Lower lobe of right lung (tissue), 2 donors: ENCODE data around the gene MALL. TPM values are rescaled to one million over a fixed set of nuclear protein-coding genes. Genes with fewer than 3 reads are reported as not detected.
"Not testable (repeated sequence)": the region's sequence is repeated elsewhere in the genome, so short reads cannot be mapped to it uniquely, and the experiment has no call there.

Experiments used
- ATAC-seq, 2 donors: fragments of 200-7000 bp; cut with Tn5 transposase; one replicate each; pipeline ENCODE4 v1.9.1; 2020 to 2022; ENCODE audit warnings: mild to moderate bottlenecking in 2 of 2, moderate library complexity in 2 of 2
- DNase-seq: peaks from one replicate; pipeline ENCODE4 v3.0.0-alpha.2; 2020
- H3K27ac ChIP-seq: fragments of 200-600 bp; one replicate; pipeline ENCODE4 v1.8.0; 2022
- H3K27me3 ChIP-seq: fragments of 200-600 bp; one replicate; pipeline ENCODE4 v1.8.0; 2022; ENCODE audit warnings: low read depth
- H3K36me3 ChIP-seq: fragments of 200-600 bp; one replicate; pipeline ENCODE4 v1.8.0; 2022; ENCODE audit warnings: mild to moderate bottlenecking
- H3K4me1 ChIP-seq: fragments of 200-600 bp; one replicate; pipeline ENCODE4 v1.8.0; 2022
- H3K4me3 ChIP-seq: fragments of 200-600 bp; one replicate; pipeline ENCODE4 v1.8.0; 2022; ENCODE audit warnings: mild to moderate bottlenecking
- H3K9me3 ChIP-seq: fragments of 200-600 bp; one replicate; pipeline ENCODE4 v1.8.0; 2022
- CTCF ChIP-seq: fragments of 200-600 bp; IDR thresholded peaks from one replicate; pipeline ENCODE4 v1.8.0; 2022; ENCODE audit warnings: antibody characterized with exemption, mild to moderate bottlenecking
- intact Hi-C: fragments of 100-400 bp; cut with DNase I; formaldehyde crosslinking; loops from one replicate; pipeline ENCODE4 v1.11.0; 2022
- total RNA-seq: library from RNA; stranded (reverse); fragmentation: NEBNext Ultra II Directional; extraction: Animal tissue kit (Norgen Biotek cat#: 25700); gene quantifications from one replicate; pipeline ENCODE4 v1.2.1, GENCODE V29; 2021
- donor health status: DM: no; HTN: yes; CAD: no; lungs with severe emphysema.

MALL gene
- total RNA-seq, 1 donor from 2014 or later = 82.7 TPM

GRCh38 chr2:110116033-110116710 lies 550 bp upstream of the MALL start:
- Histone ChIP-seq H3K4me3 (peak overlapping the region; percentile 52), H3K27me3 (peaks cover 25% of the 10 kb centered on the region), H3K4me1 (peaks cover 26% of the 10 kb centered on the region), H3K36me3 (no peaks in the 10 kb centered on the region), H3K9me3 (no peaks in the 10 kb centered on the region), H3K27ac (peak overlapping the region; percentile 74)
- ATAC-seq = peak; percentile 66 to 69
- intact Hi-C loops = no loop called here
- peak; percentile 58 for TF ChIP-seq CTCF
- peak; percentile 56 for DNase-seq

GRCh38 chr2:110114831-110115255 lies 779 bp downstream of the MALL start:
- peak; percentile 52 for DNase-seq
- H3K4me3 ChIP-seq = peak overlapping the region; percentile 52
- ATAC-seq = peak; percentile 50 to 63

GRCh38 chr2:110113961-110114591 lies 1.5 kb downstream of the MALL start:
- H3K27me3 ChIP-seq = peaks cover 25% of the 10 kb centered on the region
- no peaks in the 10 kb centered on the region for H3K36me3 ChIP-seq
- no peak for TF ChIP-seq CTCF
- H3K4me1 ChIP-seq = peaks cover 17% of the 10 kb centered on the region
- DNase-seq (peak; percentile 81), ATAC-seq (peak; percentile 57 to 77)
- H3K4me3 ChIP-seq = peak overlapping the region; percentile 52
- H3K27ac ChIP-seq = peak overlapping the region; percentile 74
- intact Hi-C loops = no loop called here
- H3K9me3 ChIP-seq = no peaks in the 10 kb centered on the region

More at GRCh38 chr2:110114831-110115255, 779 bp downstream of the MALL start:
- Histone ChIP-seq H3K36me3 (no peaks in the 10 kb centered on the region), H3K27me3 (peaks cover 25% of the 10 kb centered on the region), H3K4me1 (peaks cover 18% of the 10 kb centered on the region), H3K27ac (peak overlapping the region; percentile 74), H3K9me3 (no peaks in the 10 kb centered on the region)
- no peak for TF ChIP-seq CTCF
- intact Hi-C loops = no loop called here

- DNase-seq, H3K36me3 ChIP-seq, H3K9me3 ChIP-seq, H3K27me3 ChIP-seq, H3K4me3 ChIP-seq, ATAC-seq, intact Hi-C loops: not testable (repeated sequence)
- H3K4me1 ChIP-seq = peaks cover 35% of the 10 kb centered on the region
- peak overlapping the region; percentile 68 for H3K27ac ChIP-seq
Measured at GRCh38 chr2:110108291-110108690, 7.3 kb downstream of the MALL start.

- intact Hi-C loops = no loop called here
- Histone ChIP-seq H3K4me1 (peaks cover 41% of the 10 kb centered on the region), H3K9me3 (no peaks in the 10 kb centered on the region), H3K36me3 (no peaks in the 10 kb centered on the region), H3K27me3 (no peaks in the 10 kb centered on the region), H3K27ac (peak overlapping the region; percentile 68), H3K4me3 (no peak overlapping the region)
- no peak for TF ChIP-seq CTCF
- ATAC-seq = peak; percentile 5 to 34
- DNase-seq = no peak
Measured at GRCh38 chr2:110107092-110108079, 8.2 kb downstream of the MALL start.
